ENCODE results near the gene GCDH. TPM values are rescaled to one million over a fixed set of nuclear protein-coding genes. Genes with fewer than 3 reads are reported as not detected.

Gene GCDH
- total and polyA plus RNA-seq, 2 donors (not counting 1 experiment from before 2014, with no cell fraction given): 10.3 to 18.0 TPM

DNA sequence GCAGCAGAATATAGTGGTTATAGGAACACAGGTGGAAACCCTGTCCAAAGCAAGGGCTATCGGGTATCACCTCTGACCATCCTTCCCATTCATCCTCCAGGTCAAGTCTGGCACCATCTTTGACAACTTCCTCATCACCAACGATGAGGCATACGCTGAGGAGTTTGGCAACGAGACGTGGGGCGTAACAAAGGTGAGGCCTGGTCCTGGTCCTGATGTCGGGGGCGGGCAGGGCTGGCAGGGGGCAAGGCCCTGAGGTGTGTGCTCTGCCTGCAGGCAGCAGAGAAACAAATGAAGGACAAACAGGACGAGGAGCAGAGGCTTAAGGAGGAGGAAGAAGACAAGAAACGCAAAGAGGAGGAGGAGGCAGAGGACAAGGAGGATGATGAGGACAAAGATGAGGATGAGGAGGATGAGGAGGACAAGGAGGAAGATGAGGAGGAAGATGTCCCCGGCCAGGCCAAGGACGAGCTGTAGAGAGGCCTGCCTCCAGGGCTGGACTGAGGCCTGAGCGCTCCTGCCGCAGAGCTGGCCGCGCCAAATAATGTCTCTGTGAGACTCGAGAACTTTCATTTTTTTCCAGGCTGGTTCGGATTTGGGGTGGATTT, 52.6 kb downstream of the GCDH start:
- Histone ChIP-seq H2AFZ (ENCODE audit: low read length) (no peak overlapping the region), H3K9me3 (ENCODE audit: control insufficient read depth, insufficient read depth, low read depth, low read length) (no peaks in the 10 kb centered on the region), H3K36me3 (ENCODE audit: control insufficient read depth, insufficient read depth, low read length) (peaks cover 40% of the 10 kb centered on the region), H3K9ac (ENCODE audit: insufficient read depth, low read length) (no peak overlapping the region), H3K4me2 (ENCODE audit: extremely low read depth, insufficient read depth, low read length) (peak overlapping the region; percentile 6), H3K27me3 (ENCODE audit: control insufficient read depth, insufficient read depth, low read length) (no peaks in the 10 kb centered on the region), H4K20me1 (ENCODE audit: control insufficient read depth, extremely low read depth, insufficient read depth, low read length) (peaks cover 2% of the 10 kb centered on the region), H3K79me2 (ENCODE audit: control insufficient read depth, insufficient read depth, low read length) (peaks cover 70% of the 10 kb centered on the region), H3K27ac (ENCODE audit: insufficient read depth, low read length) (peak overlapping the region; percentile 0), H3K4me3 (replicated peaks in 1 of 4; ENCODE audit: control extremely low read depth in 1 of 4, insufficient read depth in 1 of 4, low read depth in 3 of 4, low read length in 4 of 4) (no peak overlapping the region), H3K4me1 (ENCODE audit: control insufficient read depth, extremely low read depth, insufficient read depth, low read length) (peaks cover 23% of the 10 kb centered on the region)
- DNase-seq (ENCODE audit: low read depth in 2 of 2): no peak
- TF ChIP-seq EZH2 (IDR thresholded peaks at IDR 0.05; ENCODE audit: low read length, missing control alignments): no peak
- TF ChIP-seq, protein P1, sequence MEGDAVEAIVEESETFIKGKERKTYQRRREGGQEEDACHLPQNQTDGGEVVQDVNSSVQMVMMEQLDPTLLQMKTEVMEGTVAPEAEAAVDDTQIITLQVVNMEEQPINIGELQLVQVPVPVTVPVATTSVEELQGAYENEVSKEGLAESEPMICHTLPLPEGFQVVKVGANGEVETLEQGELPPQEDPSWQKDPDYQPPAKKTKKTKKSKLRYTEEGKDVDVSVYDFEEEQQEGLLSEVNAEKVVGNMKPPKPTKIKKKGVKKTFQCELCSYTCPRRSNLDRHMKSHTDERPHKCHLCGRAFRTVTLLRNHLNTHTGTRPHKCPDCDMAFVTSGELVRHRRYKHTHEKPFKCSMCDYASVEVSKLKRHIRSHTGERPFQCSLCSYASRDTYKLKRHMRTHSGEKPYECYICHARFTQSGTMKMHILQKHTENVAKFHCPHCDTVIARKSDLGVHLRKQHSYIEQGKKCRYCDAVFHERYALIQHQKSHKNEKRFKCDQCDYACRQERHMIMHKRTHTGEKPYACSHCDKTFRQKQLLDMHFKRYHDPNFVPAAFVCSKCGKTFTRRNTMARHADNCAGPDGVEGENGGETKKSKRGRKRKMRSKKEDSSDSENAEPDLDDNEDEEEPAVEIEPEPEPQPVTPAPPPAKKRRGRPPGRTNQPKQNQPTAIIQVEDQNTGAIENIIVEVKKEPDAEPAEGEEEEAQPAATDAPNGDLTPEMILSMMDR (conservative IDR thresholded peaks at IDR 0.05 in 1 of 2, IDR thresholded peaks at IDR 0.05 in 1 of 2; ENCODE audit: low read depth in 1 of 2, low read length in 2 of 2): no peak

DNA sequence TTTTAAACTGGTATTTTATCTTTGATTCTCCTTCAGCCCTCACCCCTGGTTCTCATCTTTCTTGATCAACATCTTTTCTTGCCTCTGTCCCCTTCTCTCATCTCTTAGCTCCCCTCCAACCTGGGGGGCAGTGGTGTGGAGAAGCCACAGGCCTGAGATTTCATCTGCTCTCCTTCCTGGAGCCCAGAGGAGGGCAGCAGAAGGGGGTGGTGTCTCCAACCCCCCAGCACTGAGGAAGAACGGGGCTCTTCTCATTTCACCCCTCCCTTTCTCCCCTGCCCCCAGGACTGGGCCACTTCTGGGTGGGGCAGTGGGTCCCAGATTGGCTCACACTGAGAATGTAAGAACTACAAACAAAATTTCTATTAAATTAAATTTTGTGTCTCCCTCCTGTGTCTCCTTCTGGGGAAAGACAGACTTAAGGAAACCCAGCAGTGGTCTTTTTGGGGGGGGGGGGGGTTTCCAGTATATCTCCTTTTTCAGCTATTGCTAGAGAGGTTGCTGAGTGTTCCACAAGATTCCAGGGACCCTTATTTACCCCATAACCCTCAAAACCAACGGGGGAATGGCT, 53.2 kb downstream of the GCDH start:
- H3K9me3 ChIP-seq (ENCODE audit: control insufficient read depth, insufficient read depth, low read depth, low read length): no peaks in the 10 kb centered on the region
- no peak overlapping the region for H3K9ac ChIP-seq (ENCODE audit: insufficient read depth, low read length)
- H3K79me2 ChIP-seq (ENCODE audit: control insufficient read depth, insufficient read depth, low read length): peaks cover 66% of the 10 kb centered on the region
- no peak for DNase-seq (ENCODE audit: low read depth in 2 of 2)
- peaks cover 2% of the 10 kb centered on the region for H4K20me1 ChIP-seq (ENCODE audit: control insufficient read depth, extremely low read depth, insufficient read depth, low read length)
- no peak for TF ChIP-seq EZH2 (IDR thresholded peaks at IDR 0.05; ENCODE audit: low read length, missing control alignments)
- TF ChIP-seq, protein P1 (conservative IDR thresholded peaks at IDR 0.05 in 1 of 2, IDR thresholded peaks at IDR 0.05 in 1 of 2; ENCODE audit: low read depth in 1 of 2, low read length in 2 of 2): no peak
- no peaks in the 10 kb centered on the region for H3K27me3 ChIP-seq (ENCODE audit: control insufficient read depth, insufficient read depth, low read length)
- no peak overlapping the region for H2AFZ ChIP-seq (ENCODE audit: low read length)
- H3K27ac ChIP-seq (ENCODE audit: insufficient read depth, low read length): peak overlapping the region; percentile 17
- H3K4me2 ChIP-seq (ENCODE audit: extremely low read depth, insufficient read depth, low read length): no peak overlapping the region
- no peak overlapping the region for H3K4me3 ChIP-seq (replicated peaks in 1 of 4; ENCODE audit: control extremely low read depth in 1 of 4, insufficient read depth in 1 of 4, low read depth in 3 of 4, low read length in 4 of 4)
- H3K4me1 ChIP-seq (ENCODE audit: control insufficient read depth, extremely low read depth, insufficient read depth, low read length): peaks cover 23% of the 10 kb centered on the region
- H3K36me3 ChIP-seq (ENCODE audit: control insufficient read depth, insufficient read depth, low read length): peaks cover 47% of the 10 kb centered on the region

DNA sequence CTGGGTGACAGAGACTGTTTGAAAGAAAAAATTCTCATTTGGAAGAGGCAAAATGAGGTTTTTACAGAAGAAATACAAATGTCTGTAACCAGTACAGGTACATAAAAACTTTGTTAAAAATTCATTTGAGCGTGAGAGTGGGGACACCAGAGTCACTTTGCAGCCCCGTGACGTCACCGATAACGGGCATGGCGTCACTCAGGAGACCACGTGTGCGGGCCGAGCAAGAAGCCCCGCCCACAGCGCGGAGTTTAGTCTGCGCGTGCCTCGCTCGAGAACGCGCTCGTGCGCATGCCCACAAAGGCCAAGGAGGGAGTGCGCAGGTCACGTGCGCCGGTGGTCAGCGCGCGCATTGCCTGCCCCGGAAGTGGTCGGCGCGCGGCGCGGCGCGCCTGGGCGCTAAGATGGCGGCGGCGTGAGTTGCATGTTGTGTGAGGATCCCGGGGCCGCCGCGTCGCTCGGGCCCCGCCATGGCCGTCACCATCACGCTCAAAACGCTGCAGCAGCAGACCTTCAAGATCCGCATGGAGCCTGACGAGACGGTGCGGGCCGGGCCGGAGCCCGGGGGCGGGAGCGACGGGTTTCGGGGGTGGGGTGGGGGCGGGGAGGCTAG, 54.6 kb downstream of the GCDH start, which contains the start of gene RAD23A:
RAD23A (plus strand) TSS at position 384 of the 613 bp plus-strand sequence; CDS start at position 471, 87 bp downstream.
- no peaks in the 10 kb centered on the region for H3K9me3 ChIP-seq (ENCODE audit: control insufficient read depth, insufficient read depth, low read depth, low read length)
- peak within 1 kb of the TSS; percentile 99 for H3K4me2 ChIP-seq (ENCODE audit: extremely low read depth, insufficient read depth, low read length)
- peak within 1 kb of the TSS; percentile 78 for H3K9ac ChIP-seq (ENCODE audit: insufficient read depth, low read length)
- H3K79me2 ChIP-seq (ENCODE audit: control insufficient read depth, insufficient read depth, low read length): peaks cover 57% of the 10 kb centered on the region
- no peaks in the 10 kb centered on the region for H3K27me3 ChIP-seq (ENCODE audit: control insufficient read depth, insufficient read depth, low read length)
- H3K4me1 ChIP-seq (ENCODE audit: control insufficient read depth, extremely low read depth, insufficient read depth, low read length): peaks cover 15% of the 10 kb centered on the region
- no peak within 1 kb of the TSS for H2AFZ ChIP-seq (ENCODE audit: low read length)
- H4K20me1 ChIP-seq (ENCODE audit: control insufficient read depth, extremely low read depth, insufficient read depth, low read length): peaks cover under 1% of the 10 kb centered on the region
- peak within 1 kb of the TSS; percentile 89 for H3K27ac ChIP-seq (ENCODE audit: insufficient read depth, low read length)
- H3K4me3 ChIP-seq (replicated peaks in 1 of 4; ENCODE audit: control extremely low read depth in 1 of 4, insufficient read depth in 1 of 4, low read depth in 3 of 4, low read length in 4 of 4): peak within 1 kb of the TSS; percentile 84 to 99 (median 88)
- no peak for TF ChIP-seq EZH2 (IDR thresholded peaks at IDR 0.05; ENCODE audit: low read length, missing control alignments)
- TF ChIP-seq, protein P1 (conservative IDR thresholded peaks at IDR 0.05 in 1 of 2, IDR thresholded peaks at IDR 0.05 in 1 of 2; ENCODE audit: low read depth in 1 of 2, low read length in 2 of 2): no peak
- DNase-seq (ENCODE audit: low read depth in 2 of 2): peak; percentile 96 to 99
- peaks cover 48% of the 10 kb centered on the region for H3K36me3 ChIP-seq (ENCODE audit: control insufficient read depth, insufficient read depth, low read length)
